Measurements from ENCODE around the gene CDX2. TPM values are rescaled to one million over a fixed set of nuclear protein-coding genes. Genes with fewer than 3 reads are reported as not detected.

CDX2 gene
- total RNA-seq, 4 donors from 2014 or later = not detected

DNA sequence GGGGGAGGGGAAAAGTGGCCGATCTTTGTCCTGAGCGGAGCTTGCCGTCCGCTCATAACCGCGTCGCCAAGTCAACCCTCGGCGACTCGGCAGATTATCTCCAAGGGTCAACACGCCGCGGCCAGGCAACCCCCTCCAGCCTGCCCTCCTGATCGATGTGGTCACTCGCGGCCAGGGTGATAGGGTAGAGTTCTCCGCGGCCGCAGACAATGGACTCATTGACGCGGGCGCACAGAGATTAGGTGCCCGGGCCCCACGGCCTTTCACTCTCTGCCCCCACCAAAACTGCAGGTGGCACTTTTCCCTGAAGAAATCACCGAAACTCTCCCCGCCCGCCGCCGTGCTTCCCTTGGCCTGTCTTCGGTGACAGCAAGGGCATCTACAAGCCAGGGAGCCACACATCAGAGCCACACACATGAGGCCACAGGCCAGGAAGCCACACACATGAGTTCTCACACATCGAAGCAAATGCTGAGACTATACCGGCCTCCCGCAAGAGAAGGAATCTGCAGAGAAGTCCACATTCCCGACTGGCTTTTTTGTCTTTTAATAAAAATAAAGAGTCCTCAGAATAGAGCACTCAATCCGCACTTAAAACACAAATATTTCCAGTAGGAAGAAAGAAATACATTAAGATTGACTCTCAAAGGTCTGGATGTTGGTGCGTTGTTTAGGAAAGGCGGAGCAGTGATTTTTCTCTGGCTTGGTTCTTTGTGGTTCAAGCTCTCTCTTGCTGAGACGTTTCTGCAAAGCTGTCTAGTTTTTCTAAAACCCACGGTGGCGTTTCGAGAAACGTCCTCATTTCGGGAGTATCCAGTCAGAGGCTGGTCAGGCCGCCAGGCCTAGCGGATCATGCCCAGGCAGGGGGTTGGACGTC lies 50.8 kb downstream of the CDX2 start:
- DNase-seq (ENCODE audit: low spot score in 2 of 2) = no peak
- no peaks in the 10 kb centered on the region for H3K36me3 ChIP-seq
- H3K4me1 ChIP-seq = peaks cover 53% of the 10 kb centered on the region
- 12% methylated on average over 45 of the region's 46 CpGs for WGBS
- H3K27me3 ChIP-seq = peaks cover 100% of the 10 kb centered on the region
- no peaks in the 10 kb centered on the region for H3K9me3 ChIP-seq
- no peak overlapping the region for H3K27ac ChIP-seq
- TF ChIP-seq POLR2A (IDR thresholded peaks at IDR 0.05) = no peak
- TF ChIP-seq, protein P1, sequence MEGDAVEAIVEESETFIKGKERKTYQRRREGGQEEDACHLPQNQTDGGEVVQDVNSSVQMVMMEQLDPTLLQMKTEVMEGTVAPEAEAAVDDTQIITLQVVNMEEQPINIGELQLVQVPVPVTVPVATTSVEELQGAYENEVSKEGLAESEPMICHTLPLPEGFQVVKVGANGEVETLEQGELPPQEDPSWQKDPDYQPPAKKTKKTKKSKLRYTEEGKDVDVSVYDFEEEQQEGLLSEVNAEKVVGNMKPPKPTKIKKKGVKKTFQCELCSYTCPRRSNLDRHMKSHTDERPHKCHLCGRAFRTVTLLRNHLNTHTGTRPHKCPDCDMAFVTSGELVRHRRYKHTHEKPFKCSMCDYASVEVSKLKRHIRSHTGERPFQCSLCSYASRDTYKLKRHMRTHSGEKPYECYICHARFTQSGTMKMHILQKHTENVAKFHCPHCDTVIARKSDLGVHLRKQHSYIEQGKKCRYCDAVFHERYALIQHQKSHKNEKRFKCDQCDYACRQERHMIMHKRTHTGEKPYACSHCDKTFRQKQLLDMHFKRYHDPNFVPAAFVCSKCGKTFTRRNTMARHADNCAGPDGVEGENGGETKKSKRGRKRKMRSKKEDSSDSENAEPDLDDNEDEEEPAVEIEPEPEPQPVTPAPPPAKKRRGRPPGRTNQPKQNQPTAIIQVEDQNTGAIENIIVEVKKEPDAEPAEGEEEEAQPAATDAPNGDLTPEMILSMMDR (IDR thresholded peaks at IDR 0.05) = no peak
- TF ChIP-seq EP300 (IDR thresholded peaks at IDR 0.05) = no peak
- no peak for TF ChIP-seq POLR2AphosphoS5 (IDR thresholded peaks at IDR 0.05)
- no peak overlapping the region for H3K4me3 ChIP-seq

- TF ChIP-seq EP300 (IDR thresholded peaks at IDR 0.05) (no peak), POLR2AphosphoS5 (IDR thresholded peaks at IDR 0.05) (no peak), POLR2A (IDR thresholded peaks at IDR 0.05) (no peak)
- TF ChIP-seq, protein P1 (IDR thresholded peaks at IDR 0.05) = no peak
- H3K36me3 ChIP-seq = no peaks in the 10 kb centered on the region
- 6% methylated on average over 48 of the region's 48 CpGs for WGBS
- H3K4me3 ChIP-seq = no peak overlapping the region
- DNase-seq (ENCODE audit: low spot score in 2 of 2) = no peak
- H3K9me3 ChIP-seq = no peaks in the 10 kb centered on the region
- peaks cover 99% of the 10 kb centered on the region for H3K27me3 ChIP-seq
- H3K27ac ChIP-seq = no peak overlapping the region
- peaks cover 46% of the 10 kb centered on the region for H3K4me1 ChIP-seq
These were observed 51.8 kb downstream of the CDX2 start for GRCh38 chr13:27917121-27917947.

DNA sequence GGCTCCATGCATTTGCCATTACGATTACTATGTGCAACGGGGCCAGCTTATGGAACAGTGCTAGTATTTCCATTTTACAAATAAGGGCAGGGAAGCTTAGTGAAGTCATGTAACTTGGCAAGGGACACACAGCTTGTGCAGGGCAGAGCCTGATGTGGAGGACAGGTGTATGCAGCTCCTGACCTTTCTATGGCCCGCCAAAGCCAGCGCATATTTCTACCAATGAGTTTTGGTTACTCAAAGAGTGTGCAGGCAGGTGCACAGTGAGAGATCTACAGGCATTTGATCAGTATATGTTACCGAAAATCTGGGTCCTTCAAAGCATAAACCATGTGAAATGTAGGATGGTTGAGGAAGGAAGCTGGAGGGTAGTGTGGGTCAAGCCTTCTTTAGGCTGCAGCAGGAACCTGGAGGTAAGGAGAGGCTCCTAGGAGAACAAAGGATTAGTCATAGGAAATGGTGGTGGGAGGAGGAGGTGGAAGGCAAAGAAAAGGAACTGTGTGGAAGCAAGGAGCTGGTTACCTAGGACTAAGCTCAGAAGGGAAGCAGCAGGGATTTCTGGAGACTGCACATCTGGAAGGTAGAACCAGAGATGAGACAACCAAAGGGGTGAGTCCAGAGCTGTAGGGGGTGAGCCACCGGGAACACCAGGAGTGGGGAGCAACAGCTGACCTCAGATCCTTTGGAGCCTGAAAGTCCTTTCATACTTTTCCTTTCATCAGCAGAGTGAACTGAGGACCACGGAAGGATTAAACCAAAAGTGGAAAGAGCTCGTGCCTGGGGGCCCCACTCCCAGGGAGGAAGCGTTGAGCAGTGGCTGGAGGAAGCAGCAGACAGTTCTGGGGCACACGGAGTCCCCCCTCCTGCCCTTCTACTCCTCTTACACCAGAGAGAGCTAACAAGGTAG lies 53.6 kb downstream of the CDX2 start:
- DNase-seq (ENCODE audit: low spot score in 2 of 2) = no peak
- Histone ChIP-seq H3K27ac (no peak overlapping the region), H3K4me3 (no peak overlapping the region), H3K4me1 (peaks cover 30% of the 10 kb centered on the region), H3K27me3 (peaks cover 92% of the 10 kb centered on the region), H3K36me3 (no peaks in the 10 kb centered on the region), H3K9me3 (no peaks in the 10 kb centered on the region)
- no peak for TF ChIP-seq EP300 (IDR thresholded peaks at IDR 0.05)
- WGBS = 52% methylated on average over 10 of the region's 10 CpGs

DNA sequence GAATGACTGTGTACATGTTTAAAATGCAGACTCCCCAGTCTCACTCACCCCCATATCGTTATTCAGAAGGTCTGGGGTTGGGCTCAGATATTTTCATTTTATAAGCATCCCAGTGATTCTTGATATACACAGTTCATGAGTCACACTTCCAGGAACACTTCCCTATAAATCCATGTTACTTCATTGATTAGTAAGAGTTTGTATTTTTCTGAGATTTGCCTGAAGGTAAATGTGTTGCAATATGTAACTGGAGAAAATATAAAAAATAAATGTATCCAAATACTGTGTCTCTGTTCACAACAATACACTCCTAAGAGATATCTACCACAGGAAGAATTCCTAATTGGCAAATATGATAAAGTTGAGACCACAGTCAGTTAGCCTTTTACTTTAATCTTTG lies 56.0 kb downstream of the CDX2 start:
- Histone ChIP-seq H3K9me3 (no peaks in the 10 kb centered on the region), H3K27ac (no peak overlapping the region), H3K27me3 (peaks cover 83% of the 10 kb centered on the region), H3K4me1 (peaks cover 13% of the 10 kb centered on the region), H3K36me3 (no peaks in the 10 kb centered on the region), H3K4me3 (no peak overlapping the region)
- WGBS = 58% methylated on average over 1 of the region's 1 CpG
- no peak for DNase-seq (ENCODE audit: low spot score in 2 of 2)
- no peak for TF ChIP-seq POLR2AphosphoS5 (IDR thresholded peaks at IDR 0.05)
- TF ChIP-seq EP300 (IDR thresholded peaks at IDR 0.05) = no peak
- TF ChIP-seq POLR2A (IDR thresholded peaks at IDR 0.05) = no peak
- TF ChIP-seq, protein P1 (IDR thresholded peaks at IDR 0.05) = no peak

DNA sequence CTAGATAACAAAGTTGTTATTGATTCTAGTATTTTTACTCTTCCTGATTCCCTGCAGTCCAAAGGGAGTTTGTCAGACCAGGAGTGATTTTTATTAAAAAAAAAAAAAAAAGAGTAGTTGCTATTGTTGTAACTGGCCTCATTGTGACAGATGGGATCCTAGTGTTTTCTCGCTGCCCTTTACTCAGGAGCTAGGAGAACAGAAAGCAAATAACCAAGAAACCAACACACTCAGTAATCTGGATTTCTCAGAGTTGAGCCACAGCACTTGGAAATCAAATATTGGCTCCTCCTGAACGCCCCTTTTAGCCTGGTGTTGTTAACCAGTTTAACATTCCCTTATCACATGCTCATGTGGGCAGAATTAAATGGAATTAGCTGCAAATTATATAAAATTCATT lies 57.6 kb downstream of the CDX2 start:
- Histone ChIP-seq H3K9me3 (no peaks in the 10 kb centered on the region), H3K4me3 (no peak overlapping the region), H3K27ac (no peak overlapping the region), H3K36me3 (no peaks in the 10 kb centered on the region), H3K4me1 (no peaks in the 10 kb centered on the region), H3K27me3 (peaks cover 82% of the 10 kb centered on the region)
- WGBS = 73% methylated on average over 2 of the region's 2 CpGs
- TF ChIP-seq POLR2A (IDR thresholded peaks at IDR 0.05) (no peak), EP300 (IDR thresholded peaks at IDR 0.05) (no peak), POLR2AphosphoS5 (IDR thresholded peaks at IDR 0.05) (no peak)
- TF ChIP-seq, protein P1 (IDR thresholded peaks at IDR 0.05) = no peak
- DNase-seq (ENCODE audit: low spot score in 2 of 2) = no peak

All from suprapubic skin (tissue), 4 donors.